ENCODE data around the gene VASN. TPM values are rescaled to one million over a fixed set of nuclear protein-coding genes. Genes with fewer than 3 reads are reported as not detected.

The VASN gene
- total and polyA plus RNA-seq, 9 of the 15 experiments (the other 6 are each of a cell fraction or from before 2014, with no cell fraction given): 0.01 to 2.5 (median 0.41) TPM; not detected in 1

GRCh38 chr16:4338125-4338582 lies 33.5 kb upstream of the VASN start:
- peaks cover 0 to 57% of the 10 kb centered on the region in 2 experiments; a peak in 2 of 5 replicates for H3K4me1 ChIP-seq (replicated peaks in 1 of 2; ENCODE audit: control insufficient read depth in 2 of 2, insufficient read depth in 2 of 2, low read length in 2 of 2)
- FAIRE-seq (no peak), ATAC-seq (peak; percentile 70), DNase-seq (ENCODE audit: extremely low read depth in 1 of 4, low spot score in 3 of 4) (no peak)
- no peaks in the 10 kb centered on the region for H3K9me3 ChIP-seq (replicated peaks; ENCODE audit: control insufficient read depth, insufficient read depth, low read depth, low read length)
- H3K9ac ChIP-seq (ENCODE audit: insufficient read depth in 1 of 2, low read depth in 2 of 2, low read length in 2 of 2): peak overlapping the region in 1 of 2 experiments; percentile 43; a peak in 1 of 4 replicates
- H3K4me3 ChIP-seq: no peak overlapping the region
- peaks cover 66% of the 10 kb centered on the region; the same call in 2 of the 3 replicates for H3K36me3 ChIP-seq (ENCODE audit: control insufficient read depth, insufficient read depth, low read length)
- ChIA-PET CTCF (ENCODE audit: low intra/inter-chr PET ratio) (no interaction called here), POLR2A (interaction anchor here (0.5 to 0.6 kb wide), 3 partner anchors 32 to 1307 kb away, joined by 3 read pairs; no protein-coding TSS in a partner anchor)
- no peak overlapping the region for H3K4me2 ChIP-seq (ENCODE audit: insufficient read depth, low read length)
- H3K27ac ChIP-seq (ENCODE audit: extremely low read depth, low read depth, low read length): no peak overlapping the region
- H3K79me2 ChIP-seq (ENCODE audit: control insufficient read depth, insufficient read depth, low read length): peaks cover 20% of the 10 kb centered on the region
- 83% methylated on average over 10 of the region's 12 CpGs for WGBS (ENCODE audit: insufficient coverage, low coverage, missing lambda C conversion rate)
- in situ Hi-C loops (cut with MboI): no loop called here
- no TSS peak for BruUV-seq (replicated peaks)
- H4K20me1 ChIP-seq (replicated peaks; ENCODE audit: control insufficient read depth, insufficient read depth, low read length): no peaks in the 10 kb centered on the region; the same call in 1 of the 2 replicates
- H3K9me1 ChIP-seq (ENCODE audit: control insufficient read depth, insufficient read depth, low read length): no peaks in the 10 kb centered on the region
- H3K27me3 ChIP-seq (ENCODE audit: control insufficient read depth in 2 of 2, insufficient read depth in 2 of 2, low read length in 2 of 2): no peaks in the 10 kb centered on the region
- intact Hi-C loops (cut with micrococcal nuclease): no loop called here
- no peak overlapping the region for H2AFZ ChIP-seq (ENCODE audit: low read depth, low read length)
- peak; percentile 66 for TF ChIP-seq CTCFL (IDR thresholded peaks at IDR 0.05; ENCODE audit: borderline replicate concordance, insufficient read depth, low read depth, low read length, poor library complexity, severe bottlenecking)
- TF ChIP-seq ZNF408 (CRISPR knock-in tag; IDR thresholded peaks at IDR 0.05; ENCODE audit: low read depth): no peak
- TF ChIP-seq JUN (IDR thresholded peaks at IDR 0.05; ENCODE audit: borderline replicate concordance, low read depth, low read length): no peak
- no peak for TF ChIP-seq JUN (CRISPR knock-in tag; IDR thresholded peaks at IDR 0.05; ENCODE audit: borderline replicate concordance)
- peak; percentile 35; the same call in 1 of the 2 replicates for TF ChIP-seq RBFOX2 (IDR thresholded peaks at IDR 0.05; ENCODE audit: low read depth, low read length)
- no peak for TF ChIP-seq HOMEZ (CRISPR knock-in tag; IDR thresholded peaks at IDR 0.05)
- TF ChIP-seq CTCF (IDR thresholded peaks at IDR 0.05 in 2 of 3, conservative IDR thresholded peaks at IDR 0.05 in 1 of 3; ENCODE audit: insufficient read depth in 2 of 3, low read depth in 1 of 3, low read length in 3 of 3): 0 out of 6 replicates have a peak, but pooled peaks of 1 of the 3 experiments have one; percentile 7
- TF ChIP-seq PCBP2 (IDR thresholded peaks at IDR 0.05; ENCODE audit: low read depth, low read length, poor library complexity, severe bottlenecking): no peak
- no peak for TF ChIP-seq HES1 (IDR thresholded peaks at IDR 0.05; ENCODE audit: low read depth)
- no peak for TF ChIP-seq MCM3 (IDR thresholded peaks at IDR 0.05)
- TF ChIP-seq ETV5 (CRISPR knock-in tag; IDR thresholded peaks at IDR 0.05; ENCODE audit: low read depth): no peak
- TF ChIP-seq SREBF1 (IDR thresholded peaks at IDR 0.05; ENCODE audit: borderline replicate concordance, low read depth, low read length): no peak
- TF ChIP-seq MEF2D (tag; conservative IDR thresholded peaks at IDR 0.05; ENCODE audit: low read depth): no peak
- TF ChIP-seq GABPB1 (CRISPR knock-in tag; IDR thresholded peaks at IDR 0.05): no peak

Data from K562 (cell line).